ENCODE measurements around the gene BTBD8.

DNA sequence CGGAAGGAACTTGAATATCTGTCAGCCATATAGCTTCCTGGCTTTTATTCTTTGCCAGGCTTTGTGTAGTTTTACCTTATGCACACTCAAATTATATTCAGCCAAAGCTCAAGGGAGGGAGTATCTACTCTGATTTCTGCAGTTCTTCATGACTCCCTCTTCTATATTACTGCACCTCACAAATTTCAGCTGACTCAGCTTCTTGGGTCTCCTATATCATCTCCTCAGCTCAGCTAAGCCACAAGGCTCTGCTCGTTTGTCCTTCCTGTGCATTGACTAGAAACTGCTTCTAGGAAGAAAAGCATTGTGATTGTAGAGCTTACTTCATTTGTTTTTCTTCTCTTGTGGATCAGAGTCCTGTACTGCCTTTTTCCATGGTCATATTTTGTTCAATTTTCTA lies 37.4 kb downstream of the BTBD8 start:
- TF ChIP-seq, protein P1, sequence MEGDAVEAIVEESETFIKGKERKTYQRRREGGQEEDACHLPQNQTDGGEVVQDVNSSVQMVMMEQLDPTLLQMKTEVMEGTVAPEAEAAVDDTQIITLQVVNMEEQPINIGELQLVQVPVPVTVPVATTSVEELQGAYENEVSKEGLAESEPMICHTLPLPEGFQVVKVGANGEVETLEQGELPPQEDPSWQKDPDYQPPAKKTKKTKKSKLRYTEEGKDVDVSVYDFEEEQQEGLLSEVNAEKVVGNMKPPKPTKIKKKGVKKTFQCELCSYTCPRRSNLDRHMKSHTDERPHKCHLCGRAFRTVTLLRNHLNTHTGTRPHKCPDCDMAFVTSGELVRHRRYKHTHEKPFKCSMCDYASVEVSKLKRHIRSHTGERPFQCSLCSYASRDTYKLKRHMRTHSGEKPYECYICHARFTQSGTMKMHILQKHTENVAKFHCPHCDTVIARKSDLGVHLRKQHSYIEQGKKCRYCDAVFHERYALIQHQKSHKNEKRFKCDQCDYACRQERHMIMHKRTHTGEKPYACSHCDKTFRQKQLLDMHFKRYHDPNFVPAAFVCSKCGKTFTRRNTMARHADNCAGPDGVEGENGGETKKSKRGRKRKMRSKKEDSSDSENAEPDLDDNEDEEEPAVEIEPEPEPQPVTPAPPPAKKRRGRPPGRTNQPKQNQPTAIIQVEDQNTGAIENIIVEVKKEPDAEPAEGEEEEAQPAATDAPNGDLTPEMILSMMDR (conservative IDR thresholded peaks at IDR 0.05; ENCODE audit: low read length), result no peak
- no peak for TF ChIP-seq EZH2phosphoT487 (IDR thresholded peaks at IDR 0.05; ENCODE audit: borderline replicate concordance, low read depth, low read length)

All from OCI-LY7 (cell line).